Fibroblast of lung (primary cell): ENCODE measurements around the gene PCDHGA1.
"Not testable (repeated sequence)": the region's sequence is repeated elsewhere in the genome, so short reads cannot be mapped to it uniquely, and the experiment has no call there.

ENCODE experiments used
- CTCF ChIP-seq, 2 donors: IDR thresholded peaks in 1 of 2; conservative IDR thresholded peaks in 1 of 2; 1 replicate in 1 of 2; 2 replicates in 1 of 2; pipeline ENCODE4 v1.5.1; 2011 to 2012; ENCODE audit warnings: low read length in 2 of 2, control low read depth in 1 of 2, inconsistent platforms in 1 of 2, low read depth in 1 of 2, mild to moderate bottlenecking in 1 of 2
- EZH2 ChIP-seq: IDR thresholded peaks from 2 replicates; pipeline ENCODE4 v1.5.1; 2012; ENCODE audit warnings: low read length, control low read depth, mild to moderate bottlenecking; ENCODE audit errors: missing control alignments

GRCh38 chr5:141415275-141415618, 84.9 kb downstream of the PCDHGA1 start:
- TF ChIP-seq CTCF (conservative IDR thresholded peaks at IDR 0.05 in 1 of 2, IDR thresholded peaks at IDR 0.05 in 1 of 2; ENCODE audit: low read depth in 1 of 2, low read length in 2 of 2); EZH2: not testable (repeated sequence)
